GM23248 (cell line): ENCODE results near the gene MARCHF2.

Source experiments
- EZH2 ChIP-seq: fragments of 200-600 bp; sonication (generic); IDR thresholded peaks from 2 replicates; pipeline ENCODE4 v1.6.1; 2018; ENCODE audit warnings: antibody characterized with exemption, mild to moderate bottlenecking; ENCODE audit not compliant: insufficient read depth, poor library complexity, severe bottlenecking
- EZH2phosphoT487 ChIP-seq: fragments of 200-600 bp; sonication (generic); IDR thresholded peaks from 2 replicates; pipeline ENCODE4 v1.6.1; 2018; ENCODE audit warnings: antibody characterized with exemption, moderate library complexity, mild to moderate bottlenecking, low read depth; ENCODE audit not compliant: insufficient read depth

DNA sequence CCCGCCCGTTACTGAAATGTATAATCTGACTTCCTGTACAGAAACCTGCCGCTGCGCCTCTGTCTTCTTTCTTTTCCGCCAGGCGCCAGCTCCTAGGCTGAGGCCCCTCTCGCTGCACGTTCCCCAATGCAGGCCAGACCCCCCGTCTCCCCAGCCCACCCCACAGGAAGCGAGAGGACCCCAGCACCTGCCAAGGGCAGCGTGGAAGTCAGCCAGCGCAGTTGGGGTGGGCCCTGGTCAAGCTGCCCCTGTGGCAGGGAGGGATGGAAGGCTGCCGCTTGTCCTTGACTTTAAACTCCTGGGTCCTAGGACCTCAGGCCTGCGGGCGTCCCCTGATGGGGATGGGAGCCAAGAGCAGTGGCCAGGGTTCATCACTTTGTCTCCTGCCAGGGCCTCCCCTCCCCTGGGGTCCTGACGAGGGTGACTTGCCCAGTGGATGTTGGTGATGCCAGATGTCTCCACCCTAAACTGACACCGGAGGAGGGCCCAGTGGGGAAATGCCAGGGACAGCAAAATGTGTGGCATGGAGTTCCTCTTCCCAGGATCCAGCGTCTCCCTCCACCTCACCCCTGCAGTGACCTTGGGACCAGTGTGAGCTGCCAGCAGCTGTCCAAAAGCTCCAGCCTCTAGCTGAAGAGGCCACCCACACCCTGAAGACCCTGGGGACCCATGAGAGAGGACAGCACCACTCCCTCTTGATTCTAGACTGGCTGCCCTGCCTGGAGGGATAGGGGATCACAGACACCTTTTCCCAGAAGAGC is 8.5 kb upstream of the MARCHF2 start:
- TF ChIP-seq EZH2phosphoT487 = no peak
- no peak for TF ChIP-seq EZH2
